ENCODE results near the gene HAUS1. TPM values are rescaled to one million over a fixed set of nuclear protein-coding genes. Genes with fewer than 3 reads are reported as not detected.

HAUS1 gene
- total and polyA plus RNA-seq, 2 donors (not counting 3 experiments of a cell fraction or from before 2014, with no cell fraction given), result 29.4 to 57.1 TPM

- H3K9ac ChIP-seq (replicated peaks; ENCODE audit: extremely low read depth, insufficient read depth, low read length), result no peak overlapping the region
- no peak overlapping the region for H3K4me3 ChIP-seq (replicated peaks in 1 of 3; ENCODE audit: insufficient read depth in 1 of 3, low read depth in 1 of 3, low read length in 3 of 3)
- TF ChIP-seq CTCF (IDR thresholded peaks at IDR 0.05; ENCODE audit: extremely low read depth in 1 of 2, insufficient read depth in 1 of 2, low read depth in 1 of 2, low read length in 2 of 2) (peak; percentile 52 to 59), JUN (IDR thresholded peaks at IDR 0.05; ENCODE audit: borderline replicate concordance, insufficient read depth, insufficient read length, low read depth) (no peak)
- H3K36me3 ChIP-seq (ENCODE audit: control insufficient read depth in 2 of 2, extremely low read depth in 1 of 2, insufficient read depth in 2 of 2, low read length in 2 of 2), result no peaks in the 10 kb centered on the region
- H3K9me1 ChIP-seq (replicated peaks; ENCODE audit: control insufficient read depth, extremely low read depth, insufficient read depth, low read length), result no peaks in the 10 kb centered on the region
- no peak overlapping the region for H2AFZ ChIP-seq (ENCODE audit: low read depth, low read length)
- peak; percentile 59 for FAIRE-seq
- no peak overlapping the region for H3K27ac ChIP-seq (ENCODE audit: insufficient read depth, low read depth, low read length)
- intact Hi-C loops (cut with micrococcal nuclease), result loop anchor here (1.0 to 2.0 kb wide), 4 partner anchors 24 to 509 kb away; no protein-coding TSS in a partner anchor
- ChIA-PET POLR2A (no interaction called here), CTCF (interaction anchor here (0.7 to 13.3 kb wide), 22 partner anchors 8 to 516 kb away, joined by 3 to 199 read pairs (median 4); partner anchors contain the start of gene LOXHD1)
- peak; percentile 66 for DNase-seq (ENCODE audit: low read depth, low spot score)
- H3K4me2 ChIP-seq (ENCODE audit: insufficient read depth, low read length), result no peak overlapping the region
- H3K4me1 ChIP-seq (ENCODE audit: control insufficient read depth, extremely low read depth, insufficient read depth, low read length), result no peaks in the 10 kb centered on the region
- H4K20me1 ChIP-seq (replicated peaks; ENCODE audit: control insufficient read depth, extremely low read depth, insufficient read depth, low read length), result no peaks in the 10 kb centered on the region
- H3K27me3 ChIP-seq (ENCODE audit: control insufficient read depth in 2 of 2, insufficient read depth in 2 of 2, low read length in 2 of 2), result no peaks in the 10 kb centered on the region
- H3K9me3 ChIP-seq (replicated peaks; ENCODE audit: control insufficient read depth, insufficient read depth, low read length), result no peaks in the 10 kb centered on the region
- H3K79me2 ChIP-seq (ENCODE audit: control insufficient read depth, insufficient read depth, low read length), result no peaks in the 10 kb centered on the region
- dilution Hi-C loops (cut with MboI; ENCODE audit: extremely low pct_ligation_motif_present, low sequenced_read_pairs), result no loop called here
- no TSS peak for BruUV-seq (replicated peaks)
These were observed 44.6 kb downstream of the HAUS1 start for GRCh38 chr18:46148810-46149209.

GRCh38 chr18:46152436-46152807, 48.2 kb downstream of the HAUS1 start:
- Histone ChIP-seq H3K4me1 (ENCODE audit: control insufficient read depth, extremely low read depth, insufficient read depth, low read length) (no peaks in the 10 kb centered on the region), H3K9ac (replicated peaks; ENCODE audit: extremely low read depth, insufficient read depth, low read length) (no peak overlapping the region), H3K27me3 (ENCODE audit: control insufficient read depth in 2 of 2, insufficient read depth in 2 of 2, low read length in 2 of 2) (no peaks in the 10 kb centered on the region), H3K9me1 (replicated peaks; ENCODE audit: control insufficient read depth, extremely low read depth, insufficient read depth, low read length) (no peaks in the 10 kb centered on the region), H3K4me2 (ENCODE audit: insufficient read depth, low read length) (no peak overlapping the region), H2AFZ (ENCODE audit: low read depth, low read length) (no peak overlapping the region), H3K27ac (ENCODE audit: insufficient read depth, low read depth, low read length) (no peak overlapping the region), H3K9me3 (replicated peaks; ENCODE audit: control insufficient read depth, insufficient read depth, low read length) (no peaks in the 10 kb centered on the region), H4K20me1 (replicated peaks; ENCODE audit: control insufficient read depth, extremely low read depth, insufficient read depth, low read length) (no peaks in the 10 kb centered on the region), H3K79me2 (ENCODE audit: control insufficient read depth, insufficient read depth, low read length) (no peaks in the 10 kb centered on the region), H3K4me3 (replicated peaks in 1 of 3; ENCODE audit: insufficient read depth in 1 of 3, low read depth in 1 of 3, low read length in 3 of 3) (no peak overlapping the region), H3K36me3 (ENCODE audit: control insufficient read depth in 2 of 2, extremely low read depth in 1 of 2, insufficient read depth in 2 of 2, low read length in 2 of 2) (no peaks in the 10 kb centered on the region)
- CTCF ChIA-PET, result interaction anchor here (0.9 to 13.3 kb wide), 3 partner anchors 17 to 505 kb away, joined by 3 to 199 read pairs (median 15); partner anchors contain the start of gene LOXHD1
- DNase-seq (ENCODE audit: low read depth, low spot score) (no peak), FAIRE-seq (no peak)
- dilution Hi-C loops (cut with MboI; ENCODE audit: extremely low pct_ligation_motif_present, low sequenced_read_pairs) (no loop called here), intact Hi-C loops (cut with micrococcal nuclease) (no loop called here)
- POLR2A ChIA-PET, result no interaction called here
- no peak for TF ChIP-seq GATA2 (IDR thresholded peaks at IDR 0.05; ENCODE audit: insufficient read depth, insufficient read length, low read depth, low read length)
- no peak for TF ChIP-seq MAX (IDR thresholded peaks at IDR 0.05; ENCODE audit: insufficient read depth, insufficient read length)
- no peak for TF ChIP-seq FOS (IDR thresholded peaks at IDR 0.05; ENCODE audit: borderline replicate concordance, insufficient read depth, low read length)
- TF ChIP-seq POLR2AphosphoS5 (IDR thresholded peaks at IDR 0.05; ENCODE audit: insufficient read depth, low read depth, low read length), result no peak
- TF ChIP-seq MYC (IDR thresholded peaks at IDR 0.05; ENCODE audit: low read depth, low read length), result no peak
- TF ChIP-seq CTCF (IDR thresholded peaks at IDR 0.05; ENCODE audit: extremely low read depth in 1 of 2, insufficient read depth in 1 of 2, low read depth in 1 of 2, low read length in 2 of 2), result no peak
- no peak for TF ChIP-seq EZH2 (IDR thresholded peaks at IDR 0.05; ENCODE audit: borderline replicate concordance, low read depth, low read length, severe bottlenecking)
- no peak for TF ChIP-seq JUN (IDR thresholded peaks at IDR 0.05; ENCODE audit: borderline replicate concordance, insufficient read depth, insufficient read length, low read depth)
- no peak for TF ChIP-seq POLR2A (IDR thresholded peaks at IDR 0.05; ENCODE audit: low read depth, low read length)
- no TSS peak for BruUV-seq (replicated peaks)

Data from endothelial cell of umbilical vein (primary cell).